HEK293T (cell line): ENCODE results near the gene STX16.

ENCODE experiments used
- FOXK2 ChIP-seq: fragments of 450-650 bp; IDR thresholded peaks from 2 replicates; pipeline ENCODE4 v1.6.1; 2016; ENCODE audit warnings: mild to moderate bottlenecking
- FOXM1 ChIP-seq: fragments of 450-650 bp; IDR thresholded peaks from 2 replicates; pipeline ENCODE4 v1.6.1; 2017; ENCODE audit warnings: mild to moderate bottlenecking, borderline replicate concordance
- SP1 ChIP-seq: fragments of 450-650 bp; IDR thresholded peaks from 2 replicates; pipeline ENCODE4 v1.6.1; 2017
- TARDBP ChIP-seq: fragments of 450-650 bp; IDR thresholded peaks from 2 replicates; pipeline ENCODE4 v1.6.1; 2016

- no peak for TF ChIP-seq TARDBP
- no peak for TF ChIP-seq FOXK2
- no peak for TF ChIP-seq FOXM1
- TF ChIP-seq SP1 = no peak
Observed at GRCh38 chr20:58612121-58612691, 38.9 kb upstream of the STX16 start.
